Heart right ventricle (tissue), 16 donors: ENCODE results near the gene ADPRS. TPM values are rescaled to one million over a fixed set of nuclear protein-coding genes. Genes with fewer than 3 reads are reported as not detected.

ENCODE experiments used
- ATAC-seq, 8 donors: fragments of 200-7000 bp; cut with Tn5 transposase; one replicate each; pipeline ENCODE4 v1.9.1; 2020; ENCODE audit warnings: mild to moderate bottlenecking in 8 of 8, moderate library complexity in 8 of 8, moderate number of reproducible peaks in 1 of 8
- DNase-seq, 2 donors: peaks; one replicate each; pipeline ENCODE4 v3.0.0-alpha.2; 2020
- H3K27ac ChIP-seq, 10 donors: fragments of 200-600 bp; sonication (generic) in 2 of 10; one replicate each; pipeline versions ENCODE4 v1.5.0 to v1.8.0; 2020 to 2022; ENCODE audit warnings: mild to moderate bottlenecking in 3 of 10
- H3K27me3 ChIP-seq, 7 donors: fragments of 200-600 bp; one replicate each; pipeline ENCODE4 v1.8.0; 2021 to 2022; ENCODE audit warnings: mild to moderate bottlenecking in 2 of 7
- H3K36me3 ChIP-seq, 9 donors: fragments of 200-600 bp; sonication (generic) in 1 of 9; one replicate each; pipeline versions ENCODE4 v1.5.0 to v1.8.0; 2020 to 2022; ENCODE audit warnings: mild to moderate bottlenecking in 2 of 9
- H3K4me1 ChIP-seq, 9 donors: fragments of 200-600 bp; sonication (generic) in 1 of 9; one replicate each; pipeline versions ENCODE4 v1.5.0 to v1.8.0; 2020 to 2022; ENCODE audit warnings: mild to moderate bottlenecking in 4 of 9
- H3K4me3 ChIP-seq, 10 donors: fragments of 200-600 bp; sonication (generic) in 2 of 10; one replicate each; pipeline versions ENCODE4 v1.5.0 to v1.8.0; 2020 to 2022; ENCODE audit warnings: mild to moderate bottlenecking in 7 of 10, moderate library complexity in 2 of 10
- H3K9me3 ChIP-seq, 11 donors: fragments of 200-600 bp in 10 of 11; sonication (generic) in 2 of 11; one replicate each; pipeline versions ENCODE4 v1.5.0 to v1.8.0; 2013 to 2022; ENCODE audit warnings: mild to moderate bottlenecking in 2 of 11, control low read depth in 1 of 11, moderate library complexity in 1 of 11
- WGBS, 2 donors: extraction: QIAGEN DNeasy Blood & Tissue Kit; methylation state at CpG; one replicate each; pipeline ENCODE4 v1.1.7; 2013; ENCODE audit warnings: inconsistent platforms in 1 of 2; 5-methylcytosine and 5-hydroxymethylcytosine counted together
- intact Hi-C, 10 donors: fragments of 100-400 bp; cut with DNase I; formaldehyde crosslinking; loops; one replicate each; pipeline versions ENCODE4 v1.11.1 to v1.14.2; 2022
- polyA plus RNA-seq, 2 donors: library from polyadenylated mRNA; stranded (reverse); fragments of 200-250 nt; gene quantifications; one replicate each; pipeline ENCODE4 v1.2.3, GENCODE V29; 2013
- total RNA-seq, 10 donors: library from RNA; stranded (reverse); fragmentation: NEBNext Ultra II Directional in 3 of 10; extraction: Animal tissue kit (Norgen Biotek cat#: 25700) in 3 of 10; gene quantifications; one replicate each; pipeline versions ENCODE4 v1.2.1 to v1.2.4, GENCODE V29; 2021 to 2023
- TF ChIP-seq, protein P1 (sequence below), 9 donors: fragments of 200-600 bp; sonication (generic) in 2 of 9; IDR thresholded peaks; one replicate each; pipeline versions ENCODE4 v1.5.0 to v1.8.0; 2021 to 2022; ENCODE audit warnings: antibody characterized with exemption in 9 of 9, mild to moderate bottlenecking in 5 of 9, moderate library complexity in 1 of 9
- donor health status: Arrhythmogenic right ventricular cardiomyopathy.
- donor health status: ischemic (EF 13 %, LVEDD 7.1; RV severe dilation, severe dysfunction).
- donor health status: healthy with polysubstance abuse.
- donor health status: DM: no; HTN: yes; CAD: no.
- donor health status: DM: no; HTN: no; CAD: no.
- donor health status: ischemic (EF 25% LVEDD 6.9; RV normal size, moderate dysfunction).
- donor health status: ischemic (EF 25% LVEDD 5.7; RV mildly dilated, moderate dysfunction).
- donor health status: healthy.
- donor health status: DM: yes; HTN: yes; CAD: no.
- donor health status: Ischemic cardiomyopathy.
- donor health status: ischemic (EF 35%, LVEDD 5.7; RV mildly dilated, moderate dysfunction).
- donor health status: nonischemic (EF 11% LVEDD 7.7; RV severe dilation, severe dysfunction).
- donor health status: DM: yes; HTN: yes; CAD: no.
- donor health status: PGD.
- donor health status: ischemic (EF 29% LVEDD 5.4; RV normal size, mild dysfunction).
- donor health status: nonischemic (EF 23%, LVEDD 6.1; RV moderate dilation, normal function).

The ADPRS gene
- total and polyA plus RNA-seq, 12 donors, result 11.0 to 24.3 (median 15.6) TPM

DNA sequence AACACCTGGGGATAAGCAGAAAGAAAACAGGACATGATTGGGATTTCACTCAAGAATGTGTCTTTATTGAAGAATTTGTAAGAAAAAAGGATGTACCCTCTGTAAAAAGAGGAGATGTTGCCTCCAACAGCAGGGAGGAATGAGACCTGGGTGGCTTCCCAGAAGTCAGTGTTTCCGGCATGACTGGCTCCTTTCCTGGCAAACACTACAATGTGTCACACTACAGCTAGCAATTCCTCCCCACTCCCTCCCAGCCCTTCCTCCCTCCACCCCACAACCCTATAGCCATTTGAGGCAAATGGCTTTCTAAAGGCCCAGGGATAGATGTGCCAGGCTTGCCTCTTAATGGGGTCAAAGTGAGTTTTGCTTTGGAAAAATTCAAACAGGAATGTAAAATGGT is 47.8 kb downstream of the ADPRS start:
- DNase-seq, result peak in 1 of 2 donors; percentile 50
- ATAC-seq, result peak in 7 of 8 donors; percentile 48 to 82 (median 76)
- Histone ChIP-seq H3K27ac (peak overlapping the region in 9 of 10 donors; percentile 21 to 84 (median 67)), H3K4me1 (peaks cover 9 to 67% (median 51%) of the 10 kb centered on the region in 9 donors), H3K27me3 (no peaks in the 10 kb centered on the region), H3K4me3 (no peak overlapping the region), H3K9me3 (no peaks in the 10 kb centered on the region), H3K36me3 (peaks cover 0 to 51% (median 30%) of the 10 kb centered on the region in 9 donors)
- WGBS, 2 donors, result 30 to 31% methylated on average over 1 of the region's 1 CpG
- TF ChIP-seq, protein P1, sequence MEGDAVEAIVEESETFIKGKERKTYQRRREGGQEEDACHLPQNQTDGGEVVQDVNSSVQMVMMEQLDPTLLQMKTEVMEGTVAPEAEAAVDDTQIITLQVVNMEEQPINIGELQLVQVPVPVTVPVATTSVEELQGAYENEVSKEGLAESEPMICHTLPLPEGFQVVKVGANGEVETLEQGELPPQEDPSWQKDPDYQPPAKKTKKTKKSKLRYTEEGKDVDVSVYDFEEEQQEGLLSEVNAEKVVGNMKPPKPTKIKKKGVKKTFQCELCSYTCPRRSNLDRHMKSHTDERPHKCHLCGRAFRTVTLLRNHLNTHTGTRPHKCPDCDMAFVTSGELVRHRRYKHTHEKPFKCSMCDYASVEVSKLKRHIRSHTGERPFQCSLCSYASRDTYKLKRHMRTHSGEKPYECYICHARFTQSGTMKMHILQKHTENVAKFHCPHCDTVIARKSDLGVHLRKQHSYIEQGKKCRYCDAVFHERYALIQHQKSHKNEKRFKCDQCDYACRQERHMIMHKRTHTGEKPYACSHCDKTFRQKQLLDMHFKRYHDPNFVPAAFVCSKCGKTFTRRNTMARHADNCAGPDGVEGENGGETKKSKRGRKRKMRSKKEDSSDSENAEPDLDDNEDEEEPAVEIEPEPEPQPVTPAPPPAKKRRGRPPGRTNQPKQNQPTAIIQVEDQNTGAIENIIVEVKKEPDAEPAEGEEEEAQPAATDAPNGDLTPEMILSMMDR (IDR thresholded peaks at IDR 0.05), result no peak
- intact Hi-C loops, result loop anchor here in 2 of 10 donors (5.0 to 10.0 kb wide), 2 partner anchors 39 to 278 kb away; no protein-coding TSS in a partner anchor

GRCh38 chr1:36137226-36137625 is 48.5 kb downstream of the ADPRS start:
- ATAC-seq (no peak), DNase-seq (no peak)
- intact Hi-C loops, result loop anchor here in 2 of 10 donors (5.0 to 10.0 kb wide), 2 partner anchors 40 to 278 kb away; no protein-coding TSS in a partner anchor
- Histone ChIP-seq H3K36me3 (peaks cover 0 to 51% (median 30%) of the 10 kb centered on the region in 9 donors), H3K4me3 (no peak overlapping the region), H3K27me3 (no peaks in the 10 kb centered on the region), H3K27ac (peak overlapping the region in 9 of 10 donors; percentile 21 to 84 (median 67)), H3K4me1 (peaks cover 9 to 73% (median 57%) of the 10 kb centered on the region in 9 donors), H3K9me3 (no peaks in the 10 kb centered on the region)
- WGBS, 2 donors, result 72% methylated on average over 5 of the region's 5 CpGs
- TF ChIP-seq, protein P1 (IDR thresholded peaks at IDR 0.05), result no peak

- WGBS, 2 donors, result 73 to 76% methylated on average over 3 of the region's 3 CpGs
- no peaks in the 10 kb centered on the region for H3K9me3 ChIP-seq
- TF ChIP-seq, protein P1 (IDR thresholded peaks at IDR 0.05), result no peak
- intact Hi-C loops, result loop anchor here in 2 of 10 donors (5.0 to 10.0 kb wide), 2 partner anchors 40 to 277 kb away; no protein-coding TSS in a partner anchor
- H3K27ac ChIP-seq, result peak overlapping the region in 1 of 10 donors; percentile 80
- H3K27me3 ChIP-seq, result no peaks in the 10 kb centered on the region
- H3K4me1 ChIP-seq, result peaks cover 9 to 79% (median 62%) of the 10 kb centered on the region in 9 donors
- no peak for ATAC-seq
- peaks cover 0 to 51% (median 30%) of the 10 kb centered on the region in 9 donors for H3K36me3 ChIP-seq
- H3K4me3 ChIP-seq, result no peak overlapping the region
- DNase-seq, result no peak
Measured at GRCh38 chr1:36137776-36138175, 49.1 kb downstream of the ADPRS start.

- TF ChIP-seq, protein P1 (IDR thresholded peaks at IDR 0.05), result no peak
- 50 to 60% methylated on average over 5 of the region's 5 CpGs for WGBS, 2 donors
- H3K4me1 ChIP-seq, result peaks cover 9 to 72% (median 59%) of the 10 kb centered on the region in 9 donors
Measured at GRCh38 chr1:36139521-36139920, 50.8 kb downstream of the ADPRS start.

More at GRCh38 chr1:36139521-36139920, 50.8 kb downstream of the ADPRS start:
- peak overlapping the region in 3 of 10 donors; percentile 30 to 51 (median 49) for H3K27ac ChIP-seq
- intact Hi-C loops, result loop anchor here in 2 of 10 donors (5.0 to 10.0 kb wide), 2 partner anchors 42 to 275 kb away; no protein-coding TSS in a partner anchor
- no peaks in the 10 kb centered on the region for H3K9me3 ChIP-seq
- DNase-seq, result no peak
- peaks cover 0 to 51% (median 30%) of the 10 kb centered on the region in 9 donors for H3K36me3 ChIP-seq
- H3K4me3 ChIP-seq, result no peak overlapping the region
- H3K27me3 ChIP-seq, result no peaks in the 10 kb centered on the region
- ATAC-seq, result no peak
